Measurements from ENCODE around the gene DEPDC4. TPM values are rescaled to one million over a fixed set of nuclear protein-coding genes. Genes with fewer than 3 reads are reported as not detected.

The DEPDC4 gene
- total RNA-seq, 4 donors from 2014 or later = 1.2 TPM; not detected in 3

- H3K4me1 ChIP-seq = peaks cover 0 to 19% (median 8%) of the 10 kb centered on the region in 4 donors
- no peaks in the 10 kb centered on the region for H3K27me3 ChIP-seq
- peaks cover 0 to 28% (median 0%) of the 10 kb centered on the region in 3 donors for H3K36me3 ChIP-seq
- no peaks in the 10 kb centered on the region for H3K9me3 ChIP-seq
- no peak for TF ChIP-seq POLR2A (IDR thresholded peaks at IDR 0.05)
- no peak for TF ChIP-seq CTCF (IDR thresholded peaks at IDR 0.05)
- no peak for TF ChIP-seq EP300 (IDR thresholded peaks at IDR 0.05)
- 56 to 67% methylated on average over 1 of the region's 1 CpG for WGBS, 2 donors
- H3K27ac ChIP-seq = no peak overlapping the region
- DNase-seq (ENCODE audit: low spot score in 2 of 2) = no peak
- no peak overlapping the region for H3K4me3 ChIP-seq
These were observed 12.8 kb upstream of the DEPDC4 start for GRCh38 chr12:100279607-100280244.

- Histone ChIP-seq H3K9me3 (no peaks in the 10 kb centered on the region), H3K4me1 (peaks cover 0 to 19% (median 8%) of the 10 kb centered on the region in 4 donors), H3K27me3 (no peaks in the 10 kb centered on the region), H3K36me3 (peaks cover 0 to 22% (median 0%) of the 10 kb centered on the region in 3 donors), H3K4me3 (no peak overlapping the region), H3K27ac (no peak overlapping the region)
- no peak for TF ChIP-seq POLR2A (IDR thresholded peaks at IDR 0.05)
- TF ChIP-seq CTCF (IDR thresholded peaks at IDR 0.05) = no peak
- no peak for TF ChIP-seq EP300 (IDR thresholded peaks at IDR 0.05)
- 86 to 92% methylated on average over 7 of the region's 7 CpGs for WGBS, 2 donors
- no peak for DNase-seq (ENCODE audit: low spot score in 2 of 2)
These were observed 12.3 kb upstream of the DEPDC4 start for GRCh38 chr12:100279159-100279558.

GRCh38 chr12:100274291-100274690, 7.4 kb upstream of the DEPDC4 start:
- no peak for TF ChIP-seq CTCF (IDR thresholded peaks at IDR 0.05)
- TF ChIP-seq POLR2A (IDR thresholded peaks at IDR 0.05) = no peak
- TF ChIP-seq EP300 (IDR thresholded peaks at IDR 0.05) = no peak
- Histone ChIP-seq H3K36me3 (peaks cover 0 to 8% (median 0%) of the 10 kb centered on the region in 3 donors), H3K4me1 (peaks cover 0 to 46% (median 12%) of the 10 kb centered on the region in 4 donors), H3K27ac (no peak overlapping the region), H3K9me3 (no peaks in the 10 kb centered on the region), H3K27me3 (no peaks in the 10 kb centered on the region), H3K4me3 (no peak overlapping the region)
- WGBS, 2 donors = 96% methylated on average over 2 of the region's 2 CpGs
- no peak for DNase-seq (ENCODE audit: low spot score in 2 of 2)

- H3K4me3 ChIP-seq = no peak overlapping the region
- H3K4me1 ChIP-seq = peaks cover 0 to 46% (median 18%) of the 10 kb centered on the region in 4 donors
- no peak for DNase-seq (ENCODE audit: low spot score in 2 of 2)
- no peak overlapping the region for H3K27ac ChIP-seq
- H3K27me3 ChIP-seq = no peaks in the 10 kb centered on the region
- H3K9me3 ChIP-seq = no peaks in the 10 kb centered on the region
- WGBS, 2 donors = 71 to 78% methylated on average over 4 of the region's 4 CpGs
- peaks cover 0 to 8% (median 0%) of the 10 kb centered on the region in 3 donors for H3K36me3 ChIP-seq
- no peak for TF ChIP-seq POLR2A (IDR thresholded peaks at IDR 0.05)
- TF ChIP-seq CTCF (IDR thresholded peaks at IDR 0.05) = no peak
- TF ChIP-seq EP300 (IDR thresholded peaks at IDR 0.05) = no peak
These were observed 6.9 kb upstream of the DEPDC4 start for GRCh38 chr12:100273782-100274181.

GRCh38 chr12:100268835-100269564, 2.1 kb upstream of the DEPDC4 start:
- no peaks in the 10 kb centered on the region for H3K36me3 ChIP-seq
- no peaks in the 10 kb centered on the region for H3K9me3 ChIP-seq
- H3K27me3 ChIP-seq = no peaks in the 10 kb centered on the region
- no peak for DNase-seq (ENCODE audit: low spot score in 2 of 2)
- TF ChIP-seq EP300 (IDR thresholded peaks at IDR 0.05) (no peak), CTCF (IDR thresholded peaks at IDR 0.05) (no peak), POLR2A (IDR thresholded peaks at IDR 0.05) (no peak)
- H3K4me3 ChIP-seq = peak overlapping the region in 2 of 4 donors; percentile 80 to 90
- H3K27ac ChIP-seq = peak overlapping the region in 2 of 4 donors; percentile 36 to 96
- H3K4me1 ChIP-seq = peaks cover 0 to 59% (median 25%) of the 10 kb centered on the region in 4 donors
- 51 to 53% methylated on average over 5 of the region's 5 CpGs for WGBS, 2 donors

Measured in tibial nerve (tissue), 4 donors.